KMS-11 (cell line): Measurements from ENCODE around the gene USP31.

Experiments
- H2AFZ ChIP-seq: fragments of 200-600 bp; sonication (generic); 2 replicates; pipeline ENCODE4 v1.6.1; 2016; ENCODE audit warnings: antibody characterized with exemption, mixed run types, low read depth
- H3K27ac ChIP-seq: fragments of 200-600 bp; sonication (generic); 2 replicates; pipeline ENCODE4 v1.6.1; 2016; ENCODE audit warnings: mild to moderate bottlenecking, mixed run types
- H3K27me3 ChIP-seq: fragments of 200-600 bp; sonication (generic); 2 replicates; pipeline ENCODE4 v1.6.1; 2017; ENCODE audit warnings: mild to moderate bottlenecking, low read depth, mixed run types, moderate library complexity; ENCODE audit not compliant: insufficient read depth
- H3K36me3 ChIP-seq: fragments of 200-600 bp; sonication (generic); 2 replicates; pipeline ENCODE4 v1.6.1; 2017; ENCODE audit warnings: mild to moderate bottlenecking, mixed run types; ENCODE audit not compliant: insufficient read depth
- H3K4me1 ChIP-seq: fragments of 200-600 bp; sonication (generic); 2 replicates; pipeline ENCODE4 v1.6.1; 2016; ENCODE audit warnings: mild to moderate bottlenecking, low read depth, mixed run types; ENCODE audit not compliant: poor library complexity, severe bottlenecking
- H3K4me2 ChIP-seq: fragments of 200-600 bp; sonication (generic); 2 replicates; pipeline ENCODE4 v1.7.0; 2016; ENCODE audit warnings: mild to moderate bottlenecking, mixed run types
- H3K4me3 ChIP-seq: fragments of 200-600 bp; sonication (generic); IDR thresholded peaks from 2 replicates; pipeline ENCODE4 v1.6.1; 2017; ENCODE audit warnings: low read depth, low read length, mixed read lengths; ENCODE audit not compliant: insufficient read depth
- H3K79me2 ChIP-seq: fragments of 200-600 bp; sonication (generic); 2 replicates; pipeline ENCODE4 v1.6.1; 2016; ENCODE audit warnings: low read depth, mixed run types; ENCODE audit not compliant: insufficient read depth
- H3K9ac ChIP-seq: fragments of 200-600 bp; sonication (generic); 2 replicates; pipeline ENCODE4 v1.6.1; 2016; ENCODE audit warnings: mild to moderate bottlenecking, mixed run types
- H4K20me1 ChIP-seq: fragments of 200-600 bp; sonication (generic); 2 replicates; pipeline ENCODE4 v1.6.1; 2016; ENCODE audit warnings: mild to moderate bottlenecking, mixed run types; ENCODE audit not compliant: insufficient read depth
- CTCF ChIP-seq: fragments of 200-600 bp; sonication (generic); conservative IDR thresholded peaks from 2 replicates; pipeline ENCODE4 v1.6.1; 2017; ENCODE audit warnings: low read depth, mild to moderate bottlenecking, antibody characterized with exemption, low read length, moderate library complexity, mixed read lengths

Gene USP31

GRCh38 chr16:23174622-23175021, 25.4 kb upstream of the USP31 start:
- H3K4me2 ChIP-seq, result no peak overlapping the region
- H3K36me3 ChIP-seq, result no peaks in the 10 kb centered on the region
- H2AFZ ChIP-seq, result no peak overlapping the region
- no peaks in the 10 kb centered on the region for H3K4me1 ChIP-seq
- H3K27me3 ChIP-seq, result no peaks in the 10 kb centered on the region
- no peak overlapping the region for H3K27ac ChIP-seq
- H4K20me1 ChIP-seq, result no peaks in the 10 kb centered on the region
- no peak overlapping the region for H3K4me3 ChIP-seq
- H3K79me2 ChIP-seq, result no peaks in the 10 kb centered on the region
- no peak for TF ChIP-seq CTCF
- H3K9ac ChIP-seq, result no peak overlapping the region

GRCh38 chr16:23172994-23173393, 23.7 kb upstream of the USP31 start:
- Histone ChIP-seq H3K27me3 (no peaks in the 10 kb centered on the region), H3K4me3 (no peak overlapping the region), H3K9ac (no peak overlapping the region), H3K27ac (no peak overlapping the region), H3K4me2 (no peak overlapping the region), H3K36me3 (no peaks in the 10 kb centered on the region), H4K20me1 (no peaks in the 10 kb centered on the region), H2AFZ (no peak overlapping the region), H3K79me2 (no peaks in the 10 kb centered on the region), H3K4me1 (no peaks in the 10 kb centered on the region)
- no peak for TF ChIP-seq CTCF

DNA sequence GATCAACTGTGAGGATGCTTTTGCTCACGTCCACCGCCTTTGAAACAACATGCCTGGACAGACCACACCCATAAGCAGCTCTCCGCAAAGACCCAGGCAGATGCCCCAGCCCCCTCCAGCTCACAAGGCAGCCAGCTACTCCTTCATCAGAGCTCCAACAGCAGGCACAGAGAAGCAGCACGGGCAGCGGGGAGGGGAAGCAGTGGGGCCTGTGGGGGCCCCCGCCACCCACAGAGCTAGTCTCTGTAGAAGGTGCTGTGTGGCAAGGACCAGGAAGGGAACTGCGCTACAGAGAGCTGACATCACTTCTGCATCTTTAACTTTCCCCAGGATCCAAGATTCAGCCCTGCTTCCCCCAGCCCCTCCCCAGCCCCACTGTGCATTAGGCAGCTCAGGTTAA, 23.3 kb upstream of the USP31 start:
- H3K36me3 ChIP-seq, result no peaks in the 10 kb centered on the region
- H3K79me2 ChIP-seq, result no peaks in the 10 kb centered on the region
- H3K4me3 ChIP-seq, result no peak overlapping the region
- no peaks in the 10 kb centered on the region for H4K20me1 ChIP-seq
- no peak overlapping the region for H3K9ac ChIP-seq
- no peak for TF ChIP-seq CTCF
- no peaks in the 10 kb centered on the region for H3K27me3 ChIP-seq
- no peaks in the 10 kb centered on the region for H3K4me1 ChIP-seq
- no peak overlapping the region for H3K27ac ChIP-seq
- no peak overlapping the region for H3K4me2 ChIP-seq
- H2AFZ ChIP-seq, result no peak overlapping the region

DNA sequence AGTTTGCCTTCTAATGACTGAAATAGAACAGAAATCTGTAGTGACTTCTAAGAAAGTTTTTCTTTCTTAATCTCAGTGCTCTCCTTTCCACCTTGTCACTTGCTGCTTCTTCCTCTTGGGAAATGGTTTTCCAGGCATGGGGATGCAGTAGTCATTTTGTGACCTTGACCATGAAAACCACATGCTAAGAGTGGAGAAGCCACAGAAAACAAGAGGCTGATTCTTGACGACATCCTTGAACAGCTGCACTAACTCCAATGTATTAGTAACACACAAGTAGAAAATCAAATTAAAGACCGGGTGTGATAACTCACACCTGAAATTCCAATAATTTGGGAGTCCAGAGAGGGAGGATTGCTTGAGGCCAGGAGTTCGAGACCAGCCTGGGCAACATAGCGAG, 15.5 kb upstream of the USP31 start:
- H3K4me1 ChIP-seq, result no peaks in the 10 kb centered on the region
- no peak overlapping the region for H3K9ac ChIP-seq
- no peaks in the 10 kb centered on the region for H4K20me1 ChIP-seq
- no peak overlapping the region for H2AFZ ChIP-seq
- H3K79me2 ChIP-seq, result no peaks in the 10 kb centered on the region
- no peak overlapping the region for H3K4me2 ChIP-seq
- no peak overlapping the region for H3K4me3 ChIP-seq
- H3K27me3 ChIP-seq, result no peaks in the 10 kb centered on the region
- no peaks in the 10 kb centered on the region for H3K36me3 ChIP-seq
- no peak for TF ChIP-seq CTCF
- H3K27ac ChIP-seq, result no peak overlapping the region

DNA sequence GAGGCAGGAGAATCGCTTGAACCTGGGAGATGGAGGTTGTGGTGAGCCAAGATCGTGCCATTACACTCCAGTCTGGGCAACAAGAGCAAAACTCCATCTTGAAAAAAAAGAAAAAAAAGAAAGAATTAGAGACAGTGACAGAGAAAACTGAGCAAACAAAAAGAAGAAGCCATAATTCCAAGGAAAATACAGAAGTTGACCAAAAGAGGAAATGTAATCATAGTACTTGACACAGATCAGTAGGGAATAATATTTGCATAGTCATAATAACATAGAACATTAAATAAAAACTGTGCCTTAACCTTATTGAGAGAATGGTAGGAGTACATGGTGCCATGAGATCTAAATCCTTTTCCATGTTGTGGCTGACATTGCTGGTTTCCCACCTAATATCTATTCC, 14.7 kb upstream of the USP31 start:
- H3K27me3 ChIP-seq, result no peaks in the 10 kb centered on the region
- H2AFZ ChIP-seq, result no peak overlapping the region
- no peaks in the 10 kb centered on the region for H3K4me1 ChIP-seq
- TF ChIP-seq CTCF, result no peak
- H3K36me3 ChIP-seq, result no peaks in the 10 kb centered on the region
- no peaks in the 10 kb centered on the region for H3K79me2 ChIP-seq
- H4K20me1 ChIP-seq, result no peaks in the 10 kb centered on the region
- no peak overlapping the region for H3K9ac ChIP-seq
- H3K4me2 ChIP-seq, result no peak overlapping the region
- H3K4me3 ChIP-seq, result no peak overlapping the region
- no peak overlapping the region for H3K27ac ChIP-seq
